GM12878 (cell line): ENCODE measurements around the gene NAT9. TPM values are rescaled to one million over a fixed set of nuclear protein-coding genes. Genes with fewer than 3 reads are reported as not detected.

Experiments
- ATAC-seq: fragments of 200-7000 bp; cut with Tn5 transposase; 3 replicates; pipeline ENCODE4 v1.9.1; 2020; ENCODE audit warnings: mild to moderate bottlenecking, moderate library complexity
- BruUV-seq: library from RNA; stranded (reverse); fragments of 400-500 nt; replicated peaks from 2 replicates; lab custom pipeline; 2021; lab: Mats Ljungman, UMichigan
- CTCF ChIA-PET: fragments of 300-600 bp; sonication (Branson Sonifier 250); formaldehyde crosslinking; extraction: SDS; loops from one replicate; lab custom pipeline; 2021; ENCODE audit warnings: inconsistent platforms; lab: Yijun Ruan, JAX
- POLR2A ChIA-PET: fragments of 350-600 bp; formaldehyde crosslinking; extraction: SDS; loops from one replicate; lab custom pipeline; 2021; ENCODE audit warnings: inconsistent platforms; lab: Charles Lee
- RAD21 ChIA-PET: fragments of 300-600 bp; sonication (Branson Sonifier 250); formaldehyde crosslinking; loops from one replicate; lab custom pipeline; 2023; ENCODE audit warnings: antibody characterized with exemption; ENCODE audit not compliant: unreplicated experiment; lab: Charles Lee
- SMC1A ChIA-PET: fragments of 300-600 bp; sonication (Branson Sonifier 250); formaldehyde crosslinking; loops from one replicate; lab custom pipeline; 2023; ENCODE audit not compliant: unreplicated experiment, uncharacterized antibody; lab: Charles Lee
- DNase-seq: peaks from one replicate; pipeline ENCODE4 v3.0.0-alpha.2; 2011; ENCODE audit warnings: low read depth, low spot score
- FAIRE-seq: peaks from 3 replicates; lab custom pipeline; 2011; peaks lifted over from hg19 to GRCh38; lab: Jason Lieb, UNC
- H2AFZ ChIP-seq: 2 replicates; pipeline ENCODE4 v1.6.0; 2011; ENCODE audit warnings: low read depth, low read length, control low read depth; ENCODE audit not compliant: control insufficient read depth
- H3K27ac ChIP-seq: 2 replicates; pipeline ENCODE4 v1.5.1; 2011; ENCODE audit warnings: control low read depth; ENCODE audit not compliant: control insufficient read depth, insufficient read depth
- H3K27me3 ChIP-seq, 2 experiments: replicated peaks in 1 of 2; 2 replicates each; pipeline versions ENCODE4 v1.6.0 to v1.6.1; 2011; ENCODE audit warnings: low read length in 1 of 2; ENCODE audit not compliant: control insufficient read depth in 2 of 2, insufficient read depth in 2 of 2
- H3K36me3 ChIP-seq, 2 experiments: 2 replicates each; pipeline ENCODE4 v1.5.1; 2011; ENCODE audit warnings: low read length in 1 of 2; ENCODE audit not compliant: control insufficient read depth in 2 of 2, insufficient read depth in 2 of 2
- H3K4me1 ChIP-seq: 2 replicates; pipeline ENCODE4 v1.6.1; 2011; ENCODE audit warnings: mild to moderate bottlenecking, low read length, moderate library complexity, mixed read lengths; ENCODE audit not compliant: control insufficient read depth, insufficient read depth
- H3K4me2 ChIP-seq: 2 replicates; pipeline ENCODE4 v1.6.0; 2011; ENCODE audit warnings: control low read depth; ENCODE audit not compliant: control insufficient read depth, insufficient read depth
- H3K4me3 ChIP-seq: fragments of 200-600 bp; sonication (generic); 2 replicates; pipeline ENCODE4 v1.5.1; 2016
- H3K79me2 ChIP-seq: 2 replicates; pipeline ENCODE4 v1.6.0; 2011; ENCODE audit warnings: low read length; ENCODE audit not compliant: control insufficient read depth, insufficient read depth
- H3K9ac ChIP-seq: 2 replicates; pipeline ENCODE4 v1.8.0; 2011; ENCODE audit warnings: low read length, control low read depth, mixed read lengths; ENCODE audit not compliant: control insufficient read depth, insufficient read depth
- H3K9me3 ChIP-seq: replicated peaks from 3 replicates; pipeline ENCODE4 v1.5.1; 2011; ENCODE audit warnings: mild to moderate bottlenecking, low read length; ENCODE audit not compliant: control insufficient read depth, insufficient read depth
- H4K20me1 ChIP-seq: 2 replicates; pipeline ENCODE4 v1.6.0; 2011; ENCODE audit not compliant: control insufficient read depth, insufficient read depth
- ATF7 ChIP-seq: fragments of 450-650 bp; IDR thresholded peaks from 2 replicates; pipeline ENCODE4 v1.6.1; 2016; ENCODE audit warnings: low read depth, mild to moderate bottlenecking
- BHLHE40 ChIP-seq, 2 experiments: fragments of 450-650 bp in 1 of 2; IDR thresholded peaks; 2 replicates each; pipeline ENCODE4 v1.6.1; 2011 to 2017; ENCODE audit warnings: low read depth in 2 of 2, borderline replicate concordance in 1 of 2, improper control_type of control experiment in 1 of 2, low read length in 1 of 2, mild to moderate bottlenecking in 1 of 2
- EP300 ChIP-seq, 2 experiments: fragments of 150-350 bp in 1 of 2; IDR thresholded peaks; 2 replicates each; pipeline ENCODE4 v1.6.1; 2011 to 2012; ENCODE audit warnings: low read depth in 2 of 2, low read length in 2 of 2, borderline replicate concordance in 1 of 2, improper control_type of control experiment in 1 of 2, inconsistent platforms in 1 of 2; ENCODE audit not compliant: control insufficient read depth in 1 of 2
- FOXK2 ChIP-seq: fragments of 450-650 bp; IDR thresholded peaks from 2 replicates; pipeline ENCODE4 v1.6.1; 2017; ENCODE audit warnings: mild to moderate bottlenecking, moderate library complexity
- KLF5 ChIP-seq: fragments of 450-650 bp; IDR thresholded peaks from 2 replicates; pipeline ENCODE4 v1.6.1; 2014; ENCODE audit warnings: mild to moderate bottlenecking; ENCODE audit not compliant: partially characterized antibody
- NBN ChIP-seq: fragments of 450-650 bp; IDR thresholded peaks from 2 replicates; pipeline ENCODE4 v1.6.1; 2016
- NFIC ChIP-seq: IDR thresholded peaks from 2 replicates; pipeline ENCODE4 v1.6.1; 2012; ENCODE audit warnings: low read depth, mild to moderate bottlenecking, inconsistent platforms, low read length, moderate library complexity
- POU2F2 ChIP-seq: IDR thresholded peaks from 3 replicates; pipeline ENCODE4 v1.6.1; 2011; ENCODE audit warnings: low read depth, mild to moderate bottlenecking, low read length, borderline replicate concordance
- RB1 ChIP-seq: fragments of 450-650 bp; formaldehyde crosslinking; IDR thresholded peaks from 2 replicates; pipeline ENCODE4 v1.6.1; 2017; ENCODE audit warnings: mild to moderate bottlenecking, borderline replicate concordance
- SPI1 ChIP-seq: IDR thresholded peaks from 2 replicates; pipeline ENCODE4 v1.6.1; 2011; ENCODE audit warnings: low read depth, mild to moderate bottlenecking, low read length, moderate library complexity, borderline replicate concordance; ENCODE audit not compliant: insufficient read depth
- TCF3 ChIP-seq: IDR thresholded peaks from 2 replicates; pipeline ENCODE4 v1.6.1; 2012; ENCODE audit warnings: low read depth, mild to moderate bottlenecking, low read length, borderline replicate concordance; ENCODE audit not compliant: insufficient read depth
- YY1 ChIP-seq: IDR thresholded peaks from 2 replicates; pipeline ENCODE4 v1.6.1; 2011; ENCODE audit warnings: low read depth, mild to moderate bottlenecking, low read length
- ZNF622 ChIP-seq: fragments of 450-650 bp; IDR thresholded peaks from 2 replicates; pipeline ENCODE4 v1.6.1; 2017; ENCODE audit warnings: mild to moderate bottlenecking, inconsistent platforms
- WGBS: methylation state at CpG from one replicate; pipeline ENCODE4 v1.1.6; 2016; ENCODE audit warnings: low lambda C conversion rate; ENCODE audit not compliant: insufficient replicate concordance, insufficient coverage; ENCODE audit errors: missing lambda C conversion rate; 5-methylcytosine and 5-hydroxymethylcytosine counted together
- in situ Hi-C: fragments of 300-500 bp; cut with MboI; formaldehyde crosslinking; loops from 9 replicates; pipeline ENCODE4 v1.14.3; 2018; ENCODE audit warnings: mixed read lengths
- intact Hi-C: fragments of 100-400 bp; cut with micrococcal nuclease; formaldehyde crosslinking; loops from one replicate; pipeline ENCODE4 v1.14.2; 2022; ENCODE audit not compliant: unreplicated experiment
- polyA plus RNA-seq, 11 experiments: library from polyadenylated mRNA; depleted of rRNA in 4 of 11; unstranded in 6 of 11; stranded (reverse) in 5 of 11; fragments of >200 nt; fragmentation: Nextera tagmentation in 4 of 11; fragmentation: Illumina TruSeq in 1 of 11; extraction: Ambion mirVana in 4 of 11; extraction: Trizol in 1 of 11; gene quantifications; 1 replicate in 1 of 11; 2 replicates in 10 of 11; pipeline versions ENCODE4 v1.2.1 to v1.2.3, GENCODE V29; 2011 to 2016; ENCODE audit warnings: inconsistent platforms in 2 of 11, missing spikeins in 2 of 11, low read depth in 1 of 11
- total RNA-seq, 4 experiments: library from RNA; depleted of rRNA in 3 of 4; stranded (reverse); fragments of >200 nt in 3 of 4; fragmentation: Illumina TruSeq in 1 of 4; extraction: Trizol in 1 of 4; gene quantifications; 2 replicates each; pipeline versions ENCODE4 v1.2.1 to v1.2.3, GENCODE V29; 2013 to 2021
- TF ChIP-seq, protein P1 (sequence below): IDR thresholded peaks from 2 replicates; pipeline ENCODE4 v1.6.1; 2011; ENCODE audit warnings: low read depth, low read length, improper control_type of control experiment, borderline replicate concordance
- TF ChIP-seq, protein P2 (sequence below), 3 experiments: IDR thresholded peaks in 2 of 3; conservative IDR thresholded peaks in 1 of 3; 2 replicates each; pipeline ENCODE4 v1.5.1; 2011; ENCODE audit warnings: low read depth in 3 of 3, low read length in 3 of 3, mild to moderate bottlenecking in 3 of 3, control low read depth in 2 of 3, moderate library complexity in 2 of 3, inconsistent platforms in 1 of 3, mixed read lengths in 1 of 3; ENCODE audit not compliant: control insufficient read depth in 2 of 3, insufficient read depth in 1 of 3; ENCODE audit errors: extremely low read depth in 1 of 3

NAT9 gene
- total and polyA plus RNA-seq, 10 of the 15 experiments (the other 5 are each of a cell fraction or from before 2014, with no cell fraction given): 3.5 to 45.3 (median 27.3) TPM

GRCh38 chr17:74737299-74738050 is 38.7 kb downstream of the NAT9 start (continued):
- TF ChIP-seq YY1 (0 out of 2 replicates have a peak, but pooled peaks have one; percentile 20), POU2F2 (no peak)
- TF ChIP-seq, all 136 proteins: peak for 6

DNA sequence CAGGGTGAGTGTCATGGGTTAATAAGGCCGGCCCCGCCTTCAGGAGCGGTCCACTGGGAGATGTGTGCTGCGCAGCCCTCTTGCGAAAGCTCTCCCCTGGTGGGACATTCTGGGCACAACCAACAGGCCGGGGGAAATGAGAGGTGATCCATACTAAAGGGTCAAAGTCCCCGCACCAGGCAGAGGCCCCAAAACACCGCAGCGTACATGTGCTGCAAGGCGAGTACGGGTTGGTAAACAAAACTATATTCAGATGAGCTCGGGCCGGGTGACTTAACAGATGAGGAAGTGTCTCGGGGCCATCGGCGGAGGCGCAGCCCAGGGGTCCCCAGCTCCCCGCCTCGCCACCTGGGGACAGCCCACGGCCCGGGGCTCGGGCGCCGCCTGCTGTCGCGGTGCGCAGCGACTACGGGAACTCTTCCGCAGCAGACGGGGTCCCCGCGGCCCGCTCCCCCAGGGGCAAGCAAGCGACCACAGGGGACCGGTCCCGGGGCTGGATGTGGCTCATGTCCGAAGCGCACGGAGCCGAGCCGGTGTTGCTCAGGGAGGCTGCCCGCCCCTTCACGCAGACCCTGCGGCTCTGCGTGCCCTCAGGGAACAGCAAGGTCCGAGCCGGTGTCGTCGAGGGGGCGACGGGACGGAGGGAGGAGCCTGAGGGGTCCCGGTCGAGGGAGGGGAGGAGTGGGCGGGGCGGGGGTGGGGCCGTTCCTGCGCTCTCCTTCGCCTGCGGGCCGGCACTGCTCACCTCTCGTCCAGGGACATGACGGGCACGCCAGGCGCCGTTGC is 39.4 kb downstream of the NAT9 start, which contains the start of gene RAB37:
Gene RAB37 (plus strand): TSS at position 744 of the 786 bp plus-strand sequence. CDS start 17 bp downstream, at position 761.
- RAD21 ChIA-PET: interaction anchor here (0.6 to 5.0 kb wide), 37 partner anchors 8 to 358 kb away, joined by 3 to 299 read pairs (median 5); partner anchors contain the start of genes CD300C, CD300H, FDXR and NAT9
- CTCF ChIA-PET: interaction anchor here (0.6 to 5.0 kb wide), 46 partner anchors 9 to 278 kb away, joined by 3 to 349 read pairs (median 5); partner anchors contain the start of genes CD300H, FDXR and NAT9
- Histone ChIP-seq H3K27ac (peak within 1 kb of the TSS; percentile 47), H3K4me3 (peak within 1 kb of the TSS; percentile 69), H3K9ac (peak within 1 kb of the TSS; percentile 67), H2AFZ (peak within 1 kb of the TSS; percentile 74), H3K4me1 (peaks cover 32% of the 10 kb centered on the region), H3K4me2 (peak within 1 kb of the TSS; percentile 99), H3K79me2 (no peaks in the 10 kb centered on the region), H3K27me3 (no peaks in the 10 kb centered on the region), H3K36me3 (no peaks in the 10 kb centered on the region), H3K9me3 (no peaks in the 10 kb centered on the region; the same call in 2 of the 3 replicates), H4K20me1 (no peaks in the 10 kb centered on the region)
- intact Hi-C loops: loop anchor here (1.0 to 5.0 kb wide), 3 partner anchors 49 to 170 kb away; partner anchors contain the start of gene CD300H
- in situ Hi-C loops: loop anchor here (5.0 kb wide), 1 partner anchor 79 kb away; no protein-coding TSS in a partner anchor
- WGBS: 1% methylated on average over 50 of the region's 67 CpGs
- ATAC-seq: peak; percentile 67
- no peak for FAIRE-seq
- SMC1A ChIA-PET: interaction anchor here (0.6 to 5.4 kb wide), 17 partner anchors 10 to 279 kb away, joined by 3 to 152 read pairs (median 4); partner anchors contain the start of gene CD300H
- no peak for DNase-seq
- POLR2A ChIA-PET: interaction anchor here (0.6 to 4.1 kb wide), 9 partner anchors 10 to 137 kb away, joined by 3 to 37 read pairs (median 3); no protein-coding TSS in a partner anchor
- BruUV-seq: no TSS peak
- TF ChIP-seq TCF3 (0 out of 2 replicates have a peak, but pooled peaks have one; percentile 56), YY1 (0 out of 2 replicates have a peak, but pooled peaks have one; percentile 38), NFIC (no peak), ATF7 (peak; percentile 68), NBN (peak; percentile 22; the same call in 1 of the 2 replicates), RB1 (peak; percentile 63; the same call in 1 of the 2 replicates), ZNF622 (no peak), BHLHE40 (IDR thresholded peaks at IDR 0.05; ENCODE audit: borderline replicate concordance in 1 of 2, low read depth in 2 of 2, low read length in 1 of 2) (peak in 1 of 2 experiments; percentile 73; a peak in 1 of 4 replicates), SPI1 (peak; percentile 54; the same call in 1 of the 2 replicates), FOXK2 (peak; percentile 63; the same call in 1 of the 2 replicates), EP300 (IDR thresholded peaks at IDR 0.05; ENCODE audit: borderline replicate concordance in 1 of 2, control insufficient read depth in 1 of 2, low read depth in 2 of 2, low read length in 2 of 2) (no peak), KLF5 (peak; percentile 27)
- TF ChIP-seq, protein P1, sequence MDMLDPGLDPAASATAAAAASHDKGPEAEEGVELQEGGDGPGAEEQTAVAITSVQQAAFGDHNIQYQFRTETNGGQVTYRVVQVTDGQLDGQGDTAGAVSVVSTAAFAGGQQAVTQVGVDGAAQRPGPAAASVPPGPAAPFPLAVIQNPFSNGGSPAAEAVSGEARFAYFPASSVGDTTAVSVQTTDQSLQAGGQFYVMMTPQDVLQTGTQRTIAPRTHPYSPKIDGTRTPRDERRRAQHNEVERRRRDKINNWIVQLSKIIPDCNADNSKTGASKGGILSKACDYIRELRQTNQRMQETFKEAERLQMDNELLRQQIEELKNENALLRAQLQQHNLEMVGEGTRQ: no peak
- TF ChIP-seq, protein P2, sequence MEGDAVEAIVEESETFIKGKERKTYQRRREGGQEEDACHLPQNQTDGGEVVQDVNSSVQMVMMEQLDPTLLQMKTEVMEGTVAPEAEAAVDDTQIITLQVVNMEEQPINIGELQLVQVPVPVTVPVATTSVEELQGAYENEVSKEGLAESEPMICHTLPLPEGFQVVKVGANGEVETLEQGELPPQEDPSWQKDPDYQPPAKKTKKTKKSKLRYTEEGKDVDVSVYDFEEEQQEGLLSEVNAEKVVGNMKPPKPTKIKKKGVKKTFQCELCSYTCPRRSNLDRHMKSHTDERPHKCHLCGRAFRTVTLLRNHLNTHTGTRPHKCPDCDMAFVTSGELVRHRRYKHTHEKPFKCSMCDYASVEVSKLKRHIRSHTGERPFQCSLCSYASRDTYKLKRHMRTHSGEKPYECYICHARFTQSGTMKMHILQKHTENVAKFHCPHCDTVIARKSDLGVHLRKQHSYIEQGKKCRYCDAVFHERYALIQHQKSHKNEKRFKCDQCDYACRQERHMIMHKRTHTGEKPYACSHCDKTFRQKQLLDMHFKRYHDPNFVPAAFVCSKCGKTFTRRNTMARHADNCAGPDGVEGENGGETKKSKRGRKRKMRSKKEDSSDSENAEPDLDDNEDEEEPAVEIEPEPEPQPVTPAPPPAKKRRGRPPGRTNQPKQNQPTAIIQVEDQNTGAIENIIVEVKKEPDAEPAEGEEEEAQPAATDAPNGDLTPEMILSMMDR (IDR thresholded peaks at IDR 0.05 in 2 of 3, conservative IDR thresholded peaks at IDR 0.05 in 1 of 3; ENCODE audit: control insufficient read depth in 2 of 3, extremely low read depth in 1 of 3, insufficient read depth in 1 of 3, low read depth in 3 of 3, low read length in 3 of 3): peak; percentile 64 to 76 (median 67); a peak in 5 of 6 replicates
